ENCODE measurements around the gene WFDC2. TPM values are rescaled to one million over a fixed set of nuclear protein-coding genes. Genes with fewer than 3 reads are reported as not detected.

The WFDC2 gene
- total and polyA plus RNA-seq, 10 of the 15 experiments (the other 5 are each of a cell fraction or from before 2014, with no cell fraction given), result 0.13 TPM; not detected in 9

DNA sequence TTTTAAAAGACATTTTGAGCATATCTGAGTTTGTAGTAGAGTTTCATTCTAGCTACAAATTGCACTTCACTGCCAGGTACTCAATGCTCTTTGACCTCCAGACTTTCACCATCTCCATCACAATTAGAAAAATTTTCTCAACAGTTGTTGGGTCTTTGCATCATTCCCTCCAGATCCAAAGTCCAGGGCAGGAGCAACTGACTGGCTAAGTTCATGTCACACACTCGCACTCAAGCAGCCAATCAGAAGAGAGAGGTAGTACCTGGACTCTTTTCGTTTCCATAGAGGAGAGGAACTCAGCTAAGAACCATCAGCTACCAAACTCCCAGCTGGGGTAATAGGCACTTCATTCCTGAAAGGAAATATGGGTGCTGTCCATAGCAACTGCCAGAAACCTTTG lies 36.8 kb downstream of the WFDC2 start:
- DNase-seq (ENCODE audit: low read depth, low spot score) (no peak), ATAC-seq (no peak), FAIRE-seq (no peak)
- ChIA-PET CTCF (interaction anchor here (0.6 kb wide), 1 partner anchor 246 kb away, joined by 3 read pairs; no protein-coding TSS in a partner anchor), POLR2A (no interaction called here), RAD21 (ENCODE audit: unreplicated experiment) (no interaction called here), SMC1A (ENCODE audit: uncharacterized antibody, unreplicated experiment) (no interaction called here)
- in situ Hi-C loops (cut with MboI), result no loop called here
- Histone ChIP-seq H3K9me3 (replicated peaks; ENCODE audit: control insufficient read depth, insufficient read depth, low read length) (no peaks in the 10 kb centered on the region; the same call in 2 of the 3 replicates), H3K4me1 (ENCODE audit: control insufficient read depth, insufficient read depth, low read length) (peaks cover 5% of the 10 kb centered on the region), H3K4me2 (ENCODE audit: control insufficient read depth, insufficient read depth) (no peak overlapping the region), H4K20me1 (ENCODE audit: control insufficient read depth, insufficient read depth) (no peaks in the 10 kb centered on the region), H3K4me3 (no peak overlapping the region), H3K36me3 (ENCODE audit: control insufficient read depth in 2 of 2, insufficient read depth in 2 of 2, low read length in 1 of 2) (no peaks in the 10 kb centered on the region), H3K27ac (ENCODE audit: control insufficient read depth, insufficient read depth) (no peak overlapping the region), H3K9ac (ENCODE audit: control insufficient read depth, insufficient read depth, low read length) (no peak overlapping the region), H3K27me3 (replicated peaks in 1 of 2; ENCODE audit: control insufficient read depth in 2 of 2, insufficient read depth in 2 of 2, low read length in 1 of 2) (peaks cover 0 to 2% of the 10 kb centered on the region in 2 experiments; a peak in 1 of 4 replicates), H2AFZ (ENCODE audit: control insufficient read depth, low read depth, low read length) (no peak overlapping the region), H3K79me2 (ENCODE audit: control insufficient read depth, insufficient read depth, low read length) (no peaks in the 10 kb centered on the region)
- no TSS peak for BruUV-seq (replicated peaks)
- 28% methylated on average over 2 of the region's 2 CpGs for WGBS (ENCODE audit: insufficient coverage, insufficient replicate concordance, low lambda C conversion rate, missing lambda C conversion rate)
- intact Hi-C loops (cut with micrococcal nuclease; ENCODE audit: unreplicated experiment), result no loop called here
- peak; percentile 61 for TF ChIP-seq NFYB (IDR thresholded peaks at IDR 0.05; ENCODE audit: insufficient read depth, low read depth, low read length)
- TF ChIP-seq CHD2 (IDR thresholded peaks at IDR 0.05; ENCODE audit: borderline replicate concordance, low read depth, low read length), result no peak

DNA sequence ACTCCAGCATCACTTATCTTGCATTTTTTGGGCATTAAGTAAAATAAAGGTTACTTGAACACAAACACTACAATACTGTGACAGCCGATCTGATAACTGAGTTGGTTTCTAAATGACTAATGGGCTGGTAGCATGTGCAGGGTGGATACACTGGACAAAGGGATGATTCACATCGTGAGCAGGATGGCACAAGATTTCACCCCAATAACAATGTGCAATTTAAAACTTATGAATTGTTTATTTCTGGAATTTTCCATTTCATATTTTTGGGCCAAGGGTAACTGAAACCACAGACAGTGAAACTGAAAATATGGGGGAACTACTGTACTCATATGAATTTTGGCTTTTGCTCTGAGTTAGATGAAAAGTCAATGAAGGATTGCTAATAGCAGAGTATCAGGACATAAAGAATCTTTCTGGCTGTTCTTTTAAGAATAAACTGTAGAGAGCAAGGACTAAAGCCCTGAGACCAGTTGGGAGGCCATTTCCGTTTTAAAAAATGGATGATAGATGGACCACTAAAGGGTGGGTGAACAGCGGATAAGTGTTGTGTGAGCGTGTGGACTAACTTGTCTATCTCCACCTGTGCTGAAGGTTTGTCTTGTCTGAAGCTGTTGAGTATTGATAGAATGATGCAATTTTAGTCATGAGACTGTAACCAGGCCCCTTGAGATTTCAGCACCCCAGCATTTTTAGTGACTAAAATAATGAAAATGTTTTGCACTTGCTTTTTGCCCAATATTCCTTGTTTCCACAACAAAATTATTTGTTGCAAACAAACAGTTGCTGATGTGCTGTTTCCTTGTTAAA lies 37.7 kb downstream of the WFDC2 start:
- FAIRE-seq, result peak; percentile 54
- no peak overlapping the region for H3K9ac ChIP-seq (ENCODE audit: control insufficient read depth, insufficient read depth, low read length)
- in situ Hi-C loops (cut with MboI) (no loop called here), intact Hi-C loops (cut with micrococcal nuclease; ENCODE audit: unreplicated experiment) (no loop called here)
- DNase-seq (ENCODE audit: low read depth, low spot score), result peak; percentile 17
- WGBS (ENCODE audit: insufficient coverage, insufficient replicate concordance, low lambda C conversion rate, missing lambda C conversion rate), result 20% methylated on average over 5 of the region's 5 CpGs
- no peaks in the 10 kb centered on the region; the same call in 2 of the 3 replicates for H3K9me3 ChIP-seq (replicated peaks; ENCODE audit: control insufficient read depth, insufficient read depth, low read length)
- ChIA-PET SMC1A (ENCODE audit: uncharacterized antibody, unreplicated experiment) (no interaction called here), POLR2A (no interaction called here), RAD21 (ENCODE audit: unreplicated experiment) (no interaction called here), CTCF (no interaction called here)
- H3K27ac ChIP-seq (ENCODE audit: control insufficient read depth, insufficient read depth), result no peak overlapping the region
- peaks cover 0 to 2% of the 10 kb centered on the region in 2 experiments; a peak in 1 of 4 replicates for H3K27me3 ChIP-seq (replicated peaks in 1 of 2; ENCODE audit: control insufficient read depth in 2 of 2, insufficient read depth in 2 of 2, low read length in 1 of 2)
- no peak overlapping the region; the same call in 1 of the 2 replicates for H3K4me2 ChIP-seq (ENCODE audit: control insufficient read depth, insufficient read depth)
- no peak overlapping the region for H3K4me3 ChIP-seq
- H4K20me1 ChIP-seq (ENCODE audit: control insufficient read depth, insufficient read depth), result no peaks in the 10 kb centered on the region
- no peak overlapping the region for H2AFZ ChIP-seq (ENCODE audit: control insufficient read depth, low read depth, low read length)
- ATAC-seq, result peak; percentile 85
- no TSS peak for BruUV-seq (replicated peaks)
- no peaks in the 10 kb centered on the region for H3K36me3 ChIP-seq (ENCODE audit: control insufficient read depth in 2 of 2, insufficient read depth in 2 of 2, low read length in 1 of 2)
- H3K4me1 ChIP-seq (ENCODE audit: control insufficient read depth, insufficient read depth, low read length), result peaks cover 5% of the 10 kb centered on the region
- peak; percentile 58; the same call in 1 of the 2 replicates for TF ChIP-seq IRF4 (IDR thresholded peaks at IDR 0.05; ENCODE audit: low read depth, low read length)
- TF ChIP-seq ETV6 (conservative IDR thresholded peaks at IDR 0.05 in 1 of 2, IDR thresholded peaks at IDR 0.05 in 1 of 2; ENCODE audit: borderline replicate concordance in 1 of 2, low read depth in 1 of 2), result no peak
- peak; percentile 18 to 49; a peak in 1 of 4 replicates for TF ChIP-seq BHLHE40 (IDR thresholded peaks at IDR 0.05; ENCODE audit: borderline replicate concordance in 1 of 2, low read depth in 2 of 2, low read length in 1 of 2)
- no peak for TF ChIP-seq ZNF274 (IDR thresholded peaks at IDR 0.05; ENCODE audit: insufficient read depth, insufficient read length)
- peak; percentile 73 for TF ChIP-seq JUNB (IDR thresholded peaks at IDR 0.05)
- TF ChIP-seq NFIC (IDR thresholded peaks at IDR 0.05; ENCODE audit: low read depth, low read length), result 0 out of 2 replicates have a peak, but pooled peaks have one; percentile 24
- 0 out of 2 replicates have a peak, but pooled peaks have one; percentile 27 for TF ChIP-seq DPF2 (IDR thresholded peaks at IDR 0.05)
- TF ChIP-seq IKZF1 (conservative IDR thresholded peaks at IDR 0.05), result 0 out of 2 replicates have a peak, but pooled peaks have one; percentile 19
- peak; percentile 18 to 26; a peak in 1 of 4 replicates for TF ChIP-seq IKZF2 (IDR thresholded peaks at IDR 0.05)
- no peaks in the 10 kb centered on the region for H3K79me2 ChIP-seq (ENCODE audit: control insufficient read depth, insufficient read depth, low read length)
